GM11168 (cell line): Measurements from ENCODE around the gene TMEM179B.

Experiments
- in situ Hi-C: fragments of 300-500 bp; cut with MboI; formaldehyde crosslinking; loops from one replicate; pipeline ENCODE4 v1.12.0; 2022; ENCODE audit warnings: low sequenced_read_pairs; ENCODE audit not compliant: unreplicated experiment

Gene TMEM179B

GRCh38 chr11:62831520-62832335 is 44.5 kb downstream of the TMEM179B start, which contains the start of gene STX5:
TSS of gene STX5 (minus strand) at chr11:62832051. CDS start at chr11:62831243, 808 bp downstream.
- in situ Hi-C loops: no loop called here

GRCh38 chr11:62832336-62833234 is 45.4 kb downstream of the TMEM179B start, which contains the start of gene TEX54:
TSS of gene TEX54 (minus strand) at chr11:62832841.
- in situ Hi-C loops: no loop called here

DNA sequence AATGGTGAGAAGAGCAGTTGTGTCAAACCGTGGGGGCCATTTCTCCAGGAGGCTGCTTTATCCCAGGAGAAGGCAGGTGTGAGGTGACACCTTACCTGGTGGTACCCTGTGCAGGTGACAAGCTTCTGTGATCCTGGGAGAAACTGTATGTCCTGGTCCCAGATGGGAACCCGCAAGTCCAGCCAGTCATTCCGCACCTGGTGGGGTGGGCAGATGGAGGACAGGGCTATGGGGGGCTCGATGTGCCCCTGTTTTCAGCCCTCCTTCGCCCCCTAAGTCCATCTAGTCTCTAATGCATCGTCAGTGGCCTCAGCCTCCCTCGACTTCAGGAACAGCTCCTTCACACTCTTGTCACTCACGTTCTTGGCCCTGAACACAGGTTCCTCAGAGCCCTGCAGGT is 48.1 kb downstream of the TMEM179B start:
- in situ Hi-C loops: no loop called here

GRCh38 chr11:62839050-62839945 is 52.1 kb downstream of the TMEM179B start, which contains the start of gene WDR74:
TSS of gene WDR74 (minus strand) at chr11:62839590. CDS start at chr11:62839570, 20 bp downstream.
- in situ Hi-C loops: no loop called here
